B cell (primary cell): ENCODE data around the gene KLF5.

Experiments
- CTCF ChIP-seq: fragments of 200-600 bp; IDR thresholded peaks from one replicate; pipeline ENCODE4 v1.8.0; 2022; ENCODE audit warnings: antibody characterized with exemption, mild to moderate bottlenecking
- EZH2 ChIP-seq: IDR thresholded peaks from 2 replicates; pipeline ENCODE4 v1.6.1; 2012; ENCODE audit warnings: borderline replicate concordance, low read depth, mild to moderate bottlenecking, moderate library complexity, low read length; ENCODE audit not compliant: insufficient read depth, poor library complexity, severe bottlenecking

DNA sequence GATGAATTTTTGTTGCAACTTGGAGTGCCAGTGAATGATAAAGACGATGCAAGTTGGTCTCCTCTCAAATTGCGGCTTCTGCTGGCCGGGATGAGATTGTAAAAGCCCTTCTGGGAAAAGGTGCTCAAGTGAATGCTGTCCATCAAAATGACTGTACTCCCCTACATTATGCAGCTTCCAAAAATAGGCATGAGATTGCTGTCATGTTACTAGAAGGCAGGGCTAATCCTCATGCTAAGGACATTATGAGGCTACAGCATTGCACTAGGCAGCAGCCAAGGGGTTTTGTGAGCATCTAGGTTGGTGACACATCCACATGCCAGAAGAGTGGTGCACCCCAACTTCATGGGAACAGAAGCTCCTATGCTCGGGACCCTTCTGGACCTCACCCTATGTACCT, 22.2 kb upstream of the KLF5 start:
- TF ChIP-seq CTCF (no peak), EZH2 (no peak)
